HepG2 (cell line): ENCODE measurements around the gene BAHCC1. TPM values are rescaled to one million over a fixed set of nuclear protein-coding genes. Genes with fewer than 3 reads are reported as not detected.
A peak's percentile ranks its signal among the peaks of the same experiment; 100 is the strongest.

Experiments
- ATF7 ChIP-seq, 2 experiments: fragments of 450-650 bp in 1 of 2; sonication (generic) in 1 of 2; formaldehyde crosslinking in 1 of 2; IDR thresholded peaks; 2 replicates each; pipeline versions ENCODE4 v1.4.0 to v1.6.1; 2016 to 2020; ENCODE audit warnings: antibody characterized with exemption in 1 of 2, mild to moderate bottlenecking in 1 of 2, missing genetic modification reagents in 1 of 2
- CBX5 ChIP-seq: sonication (generic); formaldehyde crosslinking; IDR thresholded peaks from 2 replicates; pipeline ENCODE4 v1.4.0; 2020; ENCODE audit warnings: missing genetic modification reagents, borderline replicate concordance
- CTCF ChIP-seq: sonication (generic); formaldehyde crosslinking; IDR thresholded peaks from 2 replicates; pipeline ENCODE4 v1.5.0; 2020; ENCODE audit warnings: mild to moderate bottlenecking, missing genetic modification reagents, moderate library complexity
- DBP ChIP-seq: sonication (generic); formaldehyde crosslinking; IDR thresholded peaks from 2 replicates; pipeline ENCODE4 v1.4.0; 2020; ENCODE audit warnings: missing genetic modification reagents; ENCODE audit errors: not compliant biosample characterization
- E2F1 ChIP-seq: sonication (generic); formaldehyde crosslinking; IDR thresholded peaks from 2 replicates; pipeline ENCODE4 v1.5.0; 2020; ENCODE audit warnings: missing genetic modification reagents
- IKZF4 ChIP-seq: sonication (generic); formaldehyde crosslinking; IDR thresholded peaks from 2 replicates; pipeline ENCODE4 v1.5.1; 2020; ENCODE audit warnings: borderline replicate concordance, mild to moderate bottlenecking, low read depth, missing genetic modification reagents; ENCODE audit errors: not compliant biosample characterization
- KDM5B ChIP-seq: sonication (generic); formaldehyde crosslinking; IDR thresholded peaks from 2 replicates; pipeline ENCODE4 v1.4.0; 2020; ENCODE audit warnings: missing genetic modification reagents, mild to moderate bottlenecking, borderline replicate concordance
- MED13 ChIP-seq: sonication (generic); formaldehyde crosslinking; IDR thresholded peaks from 2 replicates; pipeline ENCODE4 v1.5.0; 2020; ENCODE audit warnings: missing genetic modification reagents
- NFKB2 ChIP-seq: sonication (generic); formaldehyde crosslinking; IDR thresholded peaks from 2 replicates; pipeline ENCODE4 v1.4.0; 2020; ENCODE audit warnings: missing genetic modification reagents, borderline replicate concordance
- PHF21A ChIP-seq: sonication (generic); formaldehyde crosslinking; IDR thresholded peaks from 2 replicates; pipeline ENCODE4 v1.5.0; 2020; ENCODE audit warnings: mild to moderate bottlenecking, missing genetic modification reagents
- RXRA ChIP-seq: sonication (generic); formaldehyde crosslinking; IDR thresholded peaks from 2 replicates; pipeline ENCODE4 v1.5.1; 2020; ENCODE audit warnings: missing genetic modification reagents
- SMAD3 ChIP-seq: sonication (generic); formaldehyde crosslinking; IDR thresholded peaks from 2 replicates; pipeline ENCODE4 v1.4.0; 2020; ENCODE audit warnings: missing genetic modification reagents
- TAF1 ChIP-seq: sonication (generic); formaldehyde crosslinking; IDR thresholded peaks from 2 replicates; pipeline ENCODE4 v1.4.0; 2020; ENCODE audit warnings: missing genetic modification reagents
- TOPORS ChIP-seq: sonication (generic); formaldehyde crosslinking; IDR thresholded peaks from 2 replicates; pipeline ENCODE4 v1.8.0; 2023; ENCODE audit warnings: mild to moderate bottlenecking, missing genetic modification reagents
- ZBTB7B ChIP-seq: sonication (generic); formaldehyde crosslinking; IDR thresholded peaks from 2 replicates; pipeline ENCODE4 v1.4.0; 2020; ENCODE audit warnings: missing genetic modification reagents
- ZNF484 ChIP-seq: sonication (generic); formaldehyde crosslinking; IDR thresholded peaks from 2 replicates; pipeline ENCODE4 v1.5.1; 2020; ENCODE audit warnings: mild to moderate bottlenecking, low read depth, missing genetic modification reagents, borderline replicate concordance
- ZNF546 ChIP-seq: sonication (generic); formaldehyde crosslinking; conservative IDR thresholded peaks from 2 replicates; pipeline ENCODE4 v1.8.1; 2023; ENCODE audit warnings: mild to moderate bottlenecking, missing genetic modification reagents
- ZNF713 ChIP-seq: sonication (generic); formaldehyde crosslinking; IDR thresholded peaks from 2 replicates; pipeline ENCODE4 v1.4.0; 2020; ENCODE audit warnings: mild to moderate bottlenecking, missing genetic modification reagents
- ZSCAN21 ChIP-seq: sonication (generic); formaldehyde crosslinking; IDR thresholded peaks from 2 replicates; pipeline ENCODE4 v1.8.0; 2022; ENCODE audit warnings: mild to moderate bottlenecking, missing genetic modification reagents, moderate library complexity, borderline replicate concordance
- polyA plus RNA-seq, 8 experiments: library from polyadenylated mRNA; depleted of rRNA in 3 of 8; stranded (reverse) in 7 of 8; unstranded in 1 of 8; fragments of >200 nt; fragmentation: Illumina TruSeq in 4 of 8; extraction: Trizol in 4 of 8; gene quantifications; 2 replicates each; pipeline versions ENCODE4 v1.2.1 to v1.2.3, GENCODE V29; 2011 to 2016; ENCODE audit warnings: low read depth in 4 of 8, missing spikeins in 1 of 8, mixed read lengths in 1 of 8; ENCODE audit not compliant: insufficient read depth in 1 of 8
- total RNA-seq, 5 experiments: library from RNA; depleted of rRNA; stranded (reverse); fragments of >200 nt; fragmentation: Illumina TruSeq; extraction: Trizol; gene quantifications; 2 replicates each; pipeline ENCODE4 v1.2.3, GENCODE V29; 2016; ENCODE audit warnings: low read depth in 1 of 5
- TF ChIP-seq, protein P1 (sequence below): IDR thresholded peaks from 2 replicates; pipeline ENCODE4 v1.6.1; 2012; ENCODE audit warnings: inconsistent platforms
- TF ChIP-seq, protein P2 (sequence below): sonication (generic); formaldehyde crosslinking; IDR thresholded peaks from 2 replicates; pipeline ENCODE4 v1.4.0; 2020; ENCODE audit warnings: missing genetic modification reagents
- TF ChIP-seq, protein P3 (sequence below): sonication (generic); formaldehyde crosslinking; IDR thresholded peaks from 2 replicates; pipeline ENCODE4 v1.4.0; 2020; ENCODE audit warnings: mild to moderate bottlenecking, low read depth, missing genetic modification reagents

Gene BAHCC1
- total and polyA plus RNA-seq, 2 of the 13 experiments (the other 11 are each of a cell fraction or from before 2014, with no cell fraction given) = 1.4 to 1.7 TPM

- TF ChIP-seq NFKB2 = peak; percentile 58; the same call in 1 of the 2 replicates
- TF ChIP-seq, protein P1, sequence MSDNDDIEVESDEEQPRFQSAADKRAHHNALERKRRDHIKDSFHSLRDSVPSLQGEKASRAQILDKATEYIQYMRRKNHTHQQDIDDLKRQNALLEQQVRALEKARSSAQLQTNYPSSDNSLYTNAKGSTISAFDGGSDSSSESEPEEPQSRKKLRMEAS = peak; percentile 92
- TF ChIP-seq SMAD3 (CRISPR knock-in tag) = peak; percentile 70; the same call in 1 of the 2 replicates
- peak; percentile 81 for TF ChIP-seq E2F1 (CRISPR knock-in tag)
- peak; percentile 68 for TF ChIP-seq IKZF4 (CRISPR knock-in tag)
- TF ChIP-seq ZSCAN21 = peak; percentile 95
- TF ChIP-seq, protein P2, sequence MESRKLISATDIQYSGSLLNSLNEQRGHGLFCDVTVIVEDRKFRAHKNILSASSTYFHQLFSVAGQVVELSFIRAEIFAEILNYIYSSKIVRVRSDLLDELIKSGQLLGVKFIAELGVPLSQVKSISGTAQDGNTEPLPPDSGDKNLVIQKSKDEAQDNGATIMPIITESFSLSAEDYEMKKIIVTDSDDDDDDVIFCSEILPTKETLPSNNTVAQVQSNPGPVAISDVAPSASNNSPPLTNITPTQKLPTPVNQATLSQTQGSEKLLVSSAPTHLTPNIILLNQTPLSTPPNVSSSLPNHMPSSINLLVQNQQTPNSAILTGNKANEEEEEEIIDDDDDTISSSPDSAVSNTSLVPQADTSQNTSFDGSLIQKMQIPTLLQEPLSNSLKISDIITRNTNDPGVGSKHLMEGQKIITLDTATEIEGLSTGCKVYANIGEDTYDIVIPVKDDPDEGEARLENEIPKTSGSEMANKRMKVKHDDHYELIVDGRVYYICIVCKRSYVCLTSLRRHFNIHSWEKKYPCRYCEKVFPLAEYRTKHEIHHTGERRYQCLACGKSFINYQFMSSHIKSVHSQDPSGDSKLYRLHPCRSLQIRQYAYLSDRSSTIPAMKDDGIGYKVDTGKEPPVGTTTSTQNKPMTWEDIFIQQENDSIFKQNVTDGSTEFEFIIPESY (CRISPR knock-in tag) = peak; percentile 44; the same call in 1 of the 2 replicates
- TF ChIP-seq RXRA (CRISPR knock-in tag) = peak; percentile 73
- TF ChIP-seq ATF7 (IDR thresholded peaks at IDR 0.05) = no peak
- no peak for TF ChIP-seq ATF7 (CRISPR knock-in tag; IDR thresholded peaks at IDR 0.05)
- no peak for TF ChIP-seq ZNF484 (CRISPR knock-in tag)
- TF ChIP-seq, protein P3, sequence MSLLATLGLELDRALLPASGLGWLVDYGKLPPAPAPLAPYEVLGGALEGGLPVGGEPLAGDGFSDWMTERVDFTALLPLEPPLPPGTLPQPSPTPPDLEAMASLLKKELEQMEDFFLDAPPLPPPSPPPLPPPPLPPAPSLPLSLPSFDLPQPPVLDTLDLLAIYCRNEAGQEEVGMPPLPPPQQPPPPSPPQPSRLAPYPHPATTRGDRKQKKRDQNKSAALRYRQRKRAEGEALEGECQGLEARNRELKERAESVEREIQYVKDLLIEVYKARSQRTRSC (CRISPR knock-in tag) = no peak
- TF ChIP-seq TOPORS (CRISPR knock-in tag) = peak; percentile 93; the same call in 1 of the 2 replicates
- peak; percentile 23; the same call in 1 of the 2 replicates for TF ChIP-seq CTCF (CRISPR knock-in tag)
- peak; percentile 86 for TF ChIP-seq PHF21A (CRISPR knock-in tag)
- 0 out of 2 replicates have a peak, but pooled peaks have one; percentile 53 for TF ChIP-seq ZNF546
- TF ChIP-seq MED13 = peak; percentile 47; the same call in 1 of the 2 replicates
- TF ChIP-seq CBX5 = 0 out of 2 replicates have a peak, but pooled peaks have one; percentile 41
- no peak for TF ChIP-seq DBP (CRISPR knock-in tag)
- peak; percentile 85 for TF ChIP-seq TAF1 (CRISPR knock-in tag)
- TF ChIP-seq ZBTB7B (CRISPR knock-in tag) = no peak; the same call in 1 of the 2 replicates
- TF ChIP-seq ZNF713 = peak; percentile 57; the same call in 1 of the 2 replicates
- TF ChIP-seq KDM5B (CRISPR knock-in tag) = no peak; the same call in 1 of the 2 replicates
Measured at GRCh38 chr17:81394921-81395599, at the start of gene BAHCC1 (continued).
